GM12872 (cell line): ENCODE data around the gene ONECUT1.

Source experiments
- TF ChIP-seq, protein P1 (sequence below): IDR thresholded peaks from 3 replicates; pipeline ENCODE4 v1.5.1; 2011; ENCODE audit warnings: low read depth, mild to moderate bottlenecking, low read length, moderate library complexity; ENCODE audit not compliant: insufficient read depth

Gene ONECUT1

DNA sequence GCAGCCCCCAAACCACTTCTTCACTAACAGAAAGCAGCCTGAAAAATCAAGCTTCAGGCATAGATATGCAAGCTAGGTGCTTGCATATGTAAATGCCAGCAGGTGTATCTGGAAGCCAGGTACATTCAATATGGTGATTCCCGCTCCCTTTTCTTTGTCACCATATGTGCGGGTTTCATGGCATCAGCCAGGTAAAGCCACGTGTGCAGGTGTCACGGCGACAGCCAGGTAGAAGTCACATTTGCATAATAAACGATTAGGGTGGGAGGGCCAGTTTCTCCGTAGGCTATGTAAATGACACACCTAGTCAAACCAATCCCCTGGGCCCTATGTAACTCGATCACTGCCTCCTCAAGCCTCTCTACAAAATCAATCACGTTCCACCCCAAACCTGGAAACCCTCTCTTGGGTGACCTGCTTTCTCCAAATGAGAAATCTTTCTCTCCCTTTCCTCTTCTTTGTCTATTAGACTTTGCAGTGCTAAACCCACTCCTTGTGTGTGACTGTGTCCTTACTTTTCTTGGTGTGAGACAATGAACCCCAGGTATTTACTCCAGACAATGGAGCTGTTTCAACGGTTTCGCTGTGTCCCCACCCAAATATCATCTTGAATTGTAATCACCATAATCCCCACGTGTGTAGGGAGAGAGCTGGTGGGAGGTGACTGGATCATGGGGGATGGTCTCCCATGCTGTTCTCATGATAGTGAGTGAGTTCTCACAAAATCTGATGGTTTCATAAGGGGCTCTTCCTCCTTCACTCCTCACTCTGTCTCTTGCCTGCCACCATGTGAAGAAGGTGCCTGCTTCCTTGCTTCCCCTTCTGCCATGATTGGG is 44.6 kb downstream of the ONECUT1 start:
- TF ChIP-seq, protein P1, sequence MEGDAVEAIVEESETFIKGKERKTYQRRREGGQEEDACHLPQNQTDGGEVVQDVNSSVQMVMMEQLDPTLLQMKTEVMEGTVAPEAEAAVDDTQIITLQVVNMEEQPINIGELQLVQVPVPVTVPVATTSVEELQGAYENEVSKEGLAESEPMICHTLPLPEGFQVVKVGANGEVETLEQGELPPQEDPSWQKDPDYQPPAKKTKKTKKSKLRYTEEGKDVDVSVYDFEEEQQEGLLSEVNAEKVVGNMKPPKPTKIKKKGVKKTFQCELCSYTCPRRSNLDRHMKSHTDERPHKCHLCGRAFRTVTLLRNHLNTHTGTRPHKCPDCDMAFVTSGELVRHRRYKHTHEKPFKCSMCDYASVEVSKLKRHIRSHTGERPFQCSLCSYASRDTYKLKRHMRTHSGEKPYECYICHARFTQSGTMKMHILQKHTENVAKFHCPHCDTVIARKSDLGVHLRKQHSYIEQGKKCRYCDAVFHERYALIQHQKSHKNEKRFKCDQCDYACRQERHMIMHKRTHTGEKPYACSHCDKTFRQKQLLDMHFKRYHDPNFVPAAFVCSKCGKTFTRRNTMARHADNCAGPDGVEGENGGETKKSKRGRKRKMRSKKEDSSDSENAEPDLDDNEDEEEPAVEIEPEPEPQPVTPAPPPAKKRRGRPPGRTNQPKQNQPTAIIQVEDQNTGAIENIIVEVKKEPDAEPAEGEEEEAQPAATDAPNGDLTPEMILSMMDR, result no peak

DNA sequence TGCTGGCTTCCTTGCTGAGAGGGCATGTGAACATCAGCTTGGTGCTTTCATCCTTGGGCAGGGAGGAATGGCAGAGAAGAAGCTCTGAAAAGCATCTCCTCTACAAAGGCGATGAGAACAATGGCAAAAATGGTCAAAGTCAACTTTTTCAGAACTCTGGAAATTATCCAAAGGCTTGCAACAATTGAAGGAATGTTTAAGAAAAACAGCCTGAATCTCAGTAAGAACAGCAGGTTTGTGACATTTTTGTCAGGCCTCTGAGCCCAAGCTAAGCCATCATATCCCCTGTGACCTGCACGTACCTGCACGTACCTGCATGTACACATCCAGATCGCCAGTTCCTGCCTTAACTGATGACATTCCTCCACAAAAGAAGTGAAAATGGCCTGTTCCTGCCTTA is 51.8 kb downstream of the ONECUT1 start:
- TF ChIP-seq, protein P1, result no peak

DNA sequence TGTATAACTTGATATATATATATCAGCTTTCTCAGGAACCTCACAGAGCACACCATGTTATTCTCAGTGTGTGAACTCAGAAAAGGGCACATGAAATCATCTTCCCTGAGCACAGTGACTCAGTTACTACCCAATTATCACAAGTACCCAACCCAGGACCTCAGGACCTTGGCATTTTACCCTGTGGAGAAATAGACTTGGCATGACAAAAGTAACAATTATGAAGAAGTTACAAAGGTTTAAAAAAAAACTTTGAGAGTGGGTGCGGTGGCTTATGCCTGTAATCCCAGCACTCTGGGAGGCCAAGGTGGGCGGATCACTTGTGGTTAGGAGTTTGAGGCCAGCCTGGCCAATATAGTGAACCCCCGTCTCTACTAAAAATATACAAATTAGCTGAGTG is 52.4 kb downstream of the ONECUT1 start:
- TF ChIP-seq, protein P1, result no peak

DNA sequence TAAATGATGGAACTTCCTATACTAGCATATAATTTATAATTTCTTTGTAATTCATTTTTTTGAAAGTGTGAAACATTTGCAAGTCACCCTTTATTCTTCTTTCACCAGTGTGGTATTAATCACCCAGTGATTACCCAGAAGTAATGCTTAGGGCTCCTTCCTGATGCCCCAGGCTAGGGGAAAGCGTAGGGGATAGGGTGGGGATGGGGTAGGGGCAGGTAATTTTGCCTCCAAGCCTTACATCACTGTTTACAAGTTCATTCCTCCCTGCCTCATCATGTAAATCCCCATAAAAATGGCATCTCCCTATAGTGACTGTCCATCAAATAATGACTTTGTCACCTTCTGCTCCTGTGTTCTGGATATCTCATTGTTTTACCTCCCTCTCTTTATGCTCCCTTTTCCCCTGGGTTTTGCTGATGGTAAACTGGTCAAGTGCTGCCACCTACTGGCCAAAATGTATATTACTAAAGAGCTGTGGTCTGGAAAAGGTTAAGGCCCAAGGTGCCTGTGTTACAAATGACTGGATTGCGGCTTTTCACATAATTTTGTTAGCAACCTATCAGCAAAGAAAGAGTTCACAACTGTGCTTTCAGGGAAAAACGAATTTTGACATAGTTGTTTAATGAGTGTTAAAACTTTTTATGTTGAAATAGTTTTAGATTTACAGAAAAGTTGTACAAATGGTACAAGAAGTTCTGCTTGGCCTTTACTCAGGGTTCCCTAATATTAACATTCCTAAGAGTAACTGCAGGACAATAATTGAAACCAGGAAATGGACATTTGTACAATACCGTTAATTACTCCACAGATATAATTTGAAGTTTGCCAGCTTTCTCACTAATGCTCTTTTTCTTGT is 54.7 kb downstream of the ONECUT1 start:
- TF ChIP-seq, protein P1, result peak; percentile 53

DNA sequence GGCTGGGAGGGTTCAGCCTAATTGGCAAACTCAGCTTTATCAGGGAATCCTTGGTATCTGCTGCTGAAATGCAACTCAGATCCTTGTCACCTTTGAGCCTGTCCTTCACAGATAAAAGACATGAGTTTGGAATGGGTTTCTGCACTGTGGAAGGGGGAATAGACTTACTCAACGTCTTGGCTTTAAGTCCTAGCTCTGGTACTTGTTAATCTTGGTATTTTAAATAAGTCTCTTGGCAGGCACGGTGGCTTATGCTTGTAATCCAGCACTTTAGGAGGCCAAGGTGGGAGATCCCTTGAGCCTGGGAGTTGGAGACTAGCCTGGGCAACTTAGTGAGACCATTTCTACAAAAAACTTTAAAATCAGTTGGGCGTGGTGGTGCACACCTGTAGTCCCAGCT is 55.8 kb downstream of the ONECUT1 start:
- TF ChIP-seq, protein P1, result no peak

DNA sequence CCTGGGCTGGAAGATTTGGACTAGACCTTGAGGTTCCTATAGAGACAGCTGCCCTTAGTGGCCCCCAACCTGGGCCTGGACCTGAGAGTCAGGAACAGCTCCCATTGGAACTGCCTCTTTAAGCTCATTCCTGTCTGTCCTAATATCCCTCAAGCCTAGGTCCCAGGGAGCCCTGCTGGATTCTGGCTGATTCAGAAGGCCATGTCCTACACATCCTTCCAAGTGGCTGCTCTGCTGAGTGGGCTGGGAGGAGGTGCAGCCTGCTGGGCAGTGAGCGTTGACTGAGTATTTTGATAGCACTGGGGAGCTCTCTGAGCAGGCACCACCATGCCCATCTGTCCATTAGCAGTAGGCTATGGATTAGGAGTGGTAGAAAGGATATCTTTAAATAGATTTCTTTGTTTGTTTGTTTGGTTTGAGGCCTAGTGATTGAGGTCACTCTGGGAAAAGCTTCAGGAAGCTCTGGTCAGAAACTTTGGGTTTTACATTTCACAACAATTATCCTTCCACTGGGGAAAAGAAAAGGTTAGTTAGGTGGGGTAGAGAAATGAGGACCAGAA is 56.4 kb downstream of the ONECUT1 start:
- TF ChIP-seq, protein P1, result no peak

DNA sequence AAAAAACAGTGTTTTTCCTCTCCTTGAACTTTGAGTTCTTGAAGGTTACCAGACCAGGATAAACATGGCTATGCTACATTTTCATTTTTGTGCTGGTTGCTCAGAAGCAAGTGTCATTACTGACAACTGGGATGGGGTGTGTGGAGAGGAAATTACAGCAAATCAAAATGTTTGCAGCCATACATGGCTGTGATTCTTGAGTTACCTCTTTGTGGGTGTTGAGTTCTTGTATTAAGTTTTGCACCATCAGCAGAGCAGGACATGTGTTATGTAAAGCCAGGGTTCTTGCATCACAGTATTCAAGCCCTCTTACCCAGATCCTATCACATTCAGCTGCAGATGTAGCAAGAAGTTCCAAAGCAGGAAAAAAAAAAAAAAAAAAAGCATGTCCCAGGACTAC is 57.0 kb downstream of the ONECUT1 start:
- TF ChIP-seq, protein P1, result no peak
